HG03378 (cell line): ENCODE data around the gene P2RY12.

Source experiments
- ATAC-seq: cut with Tn5 transposase; IDR thresholded peaks from one replicate; pipeline ENCODE4 v1.9.1; 2021; ENCODE audit warnings: mild to moderate bottlenecking, moderate library complexity; ENCODE audit not compliant: unreplicated experiment

The P2RY12 gene

DNA sequence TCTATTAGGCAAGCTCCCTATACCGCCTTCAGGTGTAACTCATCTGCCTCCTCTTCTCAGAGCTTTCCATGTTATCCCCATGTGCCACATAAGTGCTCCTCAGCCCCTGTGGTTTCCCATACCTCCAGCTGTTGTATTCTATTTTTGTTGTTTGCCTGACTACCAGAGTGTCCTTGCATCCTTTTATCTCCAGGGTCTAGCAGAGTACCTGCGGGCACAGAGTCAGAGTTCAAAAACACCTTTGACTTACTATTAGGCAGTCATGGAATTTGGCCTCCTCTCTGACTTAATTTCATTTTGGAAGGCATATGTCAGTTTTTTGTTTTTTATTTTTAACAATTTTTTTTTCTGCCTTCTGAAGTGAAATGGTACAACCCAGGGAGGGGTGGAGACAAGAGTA lies 75.0 kb downstream of the P2RY12 start:
- no peak for ATAC-seq

- ATAC-seq, result no peak
Observed at GRCh38 chr3:151307583-151308488, 76.7 kb downstream of the P2RY12 start.

DNA sequence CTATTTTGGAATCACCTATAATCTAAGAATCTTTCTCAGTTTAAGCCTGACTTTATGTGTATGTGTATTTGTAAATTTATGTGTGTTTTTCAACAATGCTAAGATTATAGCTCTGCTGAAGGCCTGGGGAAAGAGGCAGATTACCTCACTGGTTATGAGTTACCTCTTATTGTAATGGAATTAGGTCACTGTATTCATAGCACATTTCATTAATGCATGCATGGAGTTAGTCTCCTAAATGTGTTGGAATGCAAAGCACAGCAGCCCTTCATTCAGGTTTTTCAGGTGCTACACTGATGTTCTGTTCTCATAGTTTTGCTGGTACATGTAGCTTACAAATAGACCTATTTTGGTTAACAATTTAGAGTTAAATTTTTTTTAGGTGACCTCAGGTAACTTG lies 77.4 kb downstream of the P2RY12 start:
- ATAC-seq, result no peak

GRCh38 chr3:151306168-151306810 lies 78.3 kb downstream of the P2RY12 start:
- ATAC-seq, result no peak

GRCh38 chr3:151305775-151306151 lies 78.8 kb downstream of the P2RY12 start:
- no peak for ATAC-seq

GRCh38 chr3:151305060-151305774 lies 79.3 kb downstream of the P2RY12 start:
- no peak for ATAC-seq

- ATAC-seq, result no peak
Observed at GRCh38 chr3:151303751-151304150, 80.8 kb downstream of the P2RY12 start.

GRCh38 chr3:151301787-151302186 lies 82.8 kb downstream of the P2RY12 start:
- no peak for ATAC-seq

DNA sequence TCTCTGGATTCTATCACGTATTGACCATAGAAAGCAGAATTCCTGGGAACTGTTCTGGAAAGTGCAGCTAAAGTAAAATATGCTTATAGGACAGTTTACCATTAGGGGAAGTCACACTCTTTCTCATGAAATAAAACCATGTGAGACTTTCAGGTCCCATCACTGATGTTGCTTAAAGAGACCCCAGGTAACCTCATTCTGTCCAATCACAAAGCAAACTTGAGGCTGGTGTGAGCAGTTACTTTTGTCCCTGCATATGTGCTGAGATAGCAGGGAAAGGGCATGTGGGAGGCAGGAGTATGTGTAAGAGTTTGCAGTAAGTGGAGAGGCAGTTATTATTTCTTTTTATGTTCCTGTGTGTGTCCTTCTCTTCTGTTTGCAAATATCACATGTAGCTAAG lies 84.0 kb downstream of the P2RY12 start:
- ATAC-seq, result no peak

DNA sequence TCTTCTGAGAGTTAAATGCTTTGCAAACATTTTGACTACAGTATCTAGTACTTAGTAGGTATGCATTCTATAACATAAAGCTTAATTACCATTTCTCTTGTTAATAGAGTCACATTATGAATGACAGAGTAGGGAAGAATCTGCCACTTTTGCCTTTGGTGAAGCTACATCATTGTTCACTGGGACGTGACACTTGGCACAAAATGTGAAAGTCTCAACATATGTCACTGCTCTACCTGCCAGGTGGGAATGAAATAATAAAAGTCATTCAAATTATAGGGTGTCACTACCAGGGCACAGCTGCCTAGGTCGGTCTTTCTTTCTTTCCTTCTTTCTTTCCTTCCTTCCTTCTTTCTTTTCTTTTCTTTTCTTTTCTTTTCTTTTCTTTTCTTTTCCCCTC lies 85.5 kb downstream of the P2RY12 start:
- ATAC-seq, result no peak

DNA sequence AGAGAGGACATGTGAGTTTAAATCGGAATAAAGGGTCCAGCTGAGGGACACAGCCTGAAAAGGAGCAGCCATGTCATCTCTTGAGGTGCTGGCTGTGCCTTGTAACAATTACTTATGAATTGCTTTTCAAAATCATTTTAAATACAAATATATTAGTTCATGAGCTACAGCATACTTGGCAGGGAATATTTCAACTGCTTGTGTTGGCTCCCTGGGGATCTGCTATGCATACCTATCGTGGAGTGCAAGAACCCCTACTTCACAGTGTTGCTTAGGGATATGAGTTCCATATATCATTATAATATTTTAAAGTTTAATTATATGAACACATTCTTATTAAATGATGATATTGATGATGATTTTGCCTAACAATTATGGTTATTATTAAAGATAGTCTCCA lies 87.1 kb downstream of the P2RY12 start:
- ATAC-seq, result no peak

- ATAC-seq, result no peak
Observed at GRCh38 chr3:151296226-151296625, 88.3 kb downstream of the P2RY12 start.

GRCh38 chr3:151293127-151293526 lies 91.4 kb downstream of the P2RY12 start:
- ATAC-seq, result no peak

DNA sequence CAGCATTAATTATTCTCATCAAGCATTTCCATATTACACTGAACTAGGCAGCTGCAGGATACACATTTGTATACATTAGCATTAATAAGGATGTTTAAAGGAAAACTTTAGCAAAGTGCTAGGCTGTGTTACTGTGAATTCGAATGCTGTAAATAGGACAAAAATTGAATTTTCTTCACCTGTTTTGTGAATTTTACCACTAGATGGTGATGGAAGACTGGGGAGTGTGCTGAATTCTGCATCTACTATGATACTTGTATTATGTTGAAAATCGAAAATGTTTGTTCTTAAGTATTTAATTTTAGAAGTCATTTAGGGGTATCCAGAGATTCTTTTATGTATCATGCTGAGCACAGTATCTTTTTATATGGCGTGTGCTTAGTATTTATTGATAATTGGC lies 93.9 kb downstream of the P2RY12 start:
- no peak for ATAC-seq

GRCh38 chr3:151289445-151289844 lies 95.1 kb downstream of the P2RY12 start:
- no peak for ATAC-seq
